ENCODE results near the gene LDB3.

- TF ChIP-seq ZNF449 (tag by site-specific recombination; IDR thresholded peaks at IDR 0.05) = no peak
- no peak for TF ChIP-seq GLIS1 (tag by site-specific recombination; IDR thresholded peaks at IDR 0.05)
- no peak for TF ChIP-seq ZNF324 (tag by site-specific recombination; IDR thresholded peaks at IDR 0.05)
- no peak for TF ChIP-seq ZNF416 (tag by site-specific recombination; IDR thresholded peaks at IDR 0.05)
- no peak for TF ChIP-seq PATZ1 (tag by site-specific recombination; IDR thresholded peaks at IDR 0.05)
- TF ChIP-seq ZNF391 (tag by site-specific recombination; IDR thresholded peaks at IDR 0.05; ENCODE audit: borderline replicate concordance, low read depth) = no peak
- no peak for TF ChIP-seq TCF7L2 (IDR thresholded peaks at IDR 0.05; ENCODE audit: borderline replicate concordance, low read depth, low read length)
These were observed 14.4 kb downstream of the LDB3 start for GRCh38 chr10:86682675-86683074.
